Mucosa of descending colon (tissue), 3 donors: Measurements from ENCODE around the gene SYNDIG1. TPM values are rescaled to one million over a fixed set of nuclear protein-coding genes. Genes with fewer than 3 reads are reported as not detected.

ENCODE experiments used
- ATAC-seq: fragments of 200-7000 bp; cut with Tn5 transposase; one replicate; pipeline ENCODE4 v1.9.1; 2020; ENCODE audit warnings: mild to moderate bottlenecking, moderate library complexity
- DNase-seq, 3 donors: peaks; one replicate each; pipeline ENCODE4 v3.0.0-alpha.2; 2020
- H3K36me3 ChIP-seq: fragments of 200-600 bp; one replicate; pipeline ENCODE4 v1.8.0; 2021; ENCODE audit warnings: low read depth, mild to moderate bottlenecking
- H3K4me1 ChIP-seq: fragments of 200-600 bp; one replicate; pipeline ENCODE4 v1.8.0; 2021; ENCODE audit warnings: low read depth, mild to moderate bottlenecking
- H3K4me3 ChIP-seq: fragments of 200-600 bp; one replicate; pipeline ENCODE4 v1.8.0; 2021; ENCODE audit warnings: mild to moderate bottlenecking
- H3K9me3 ChIP-seq: fragments of 200-600 bp; one replicate; pipeline ENCODE4 v1.8.0; 2021; ENCODE audit warnings: mild to moderate bottlenecking
- intact Hi-C, 2 donors: fragments of 100-400 bp; cut with DNase I in 1 of 2; cut with micrococcal nuclease in 1 of 2; formaldehyde crosslinking; loops; one replicate each; pipeline versions ENCODE4 v1.11.0 to v1.11.1; 2022; cut with DNase I, micrococcal nuclease
- total RNA-seq, 3 donors: library from RNA; stranded (reverse); fragmentation: NEBNext Ultra II Directional in 2 of 3; extraction: Animal tissue kit (Norgen Biotek cat#: 25700) in 2 of 3; gene quantifications; one replicate each; pipeline versions ENCODE4 v1.2.1 to v1.2.4, GENCODE V29; 2021 to 2023
- TF ChIP-seq, protein P1 (sequence below): fragments of 200-600 bp; IDR thresholded peaks from one replicate; pipeline ENCODE4 v1.8.0; 2022; ENCODE audit warnings: antibody characterized with exemption, mild to moderate bottlenecking
- donor health status: DM: no; HTN: no; CAD: no; lungs with moderate emphysema.
- donor health status: DM: no; HTN: no; CAD: no.
- donor health status: DM: no; HTN: yes; CAD: no.

SYNDIG1 gene
- total RNA-seq, 3 donors from 2014 or later = 0.12 to 0.46 (median 0.35) TPM

DNA sequence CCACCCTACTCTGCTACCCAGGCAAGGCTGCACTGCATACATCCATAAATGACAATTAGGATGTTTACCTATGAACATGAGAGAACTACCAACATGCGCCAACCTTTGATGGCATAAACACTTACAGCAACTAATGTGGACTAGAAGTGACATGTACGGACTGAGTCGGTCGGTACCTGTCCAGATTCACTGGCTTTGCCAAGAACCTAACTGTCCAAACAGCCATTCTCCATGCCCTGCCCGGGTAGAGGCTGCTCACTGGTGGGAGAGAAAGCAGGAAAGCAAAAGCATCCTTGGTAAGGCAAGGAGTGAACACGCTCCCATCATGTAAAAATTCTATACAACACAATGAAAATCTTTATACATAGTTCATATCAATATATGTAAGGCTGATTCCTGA lies 30.0 kb downstream of the SYNDIG1 start:
- no peak overlapping the region for H3K4me3 ChIP-seq
- no peaks in the 10 kb centered on the region for H3K4me1 ChIP-seq
- DNase-seq (no peak), ATAC-seq (no peak)
- intact Hi-C loops = no loop called here
- TF ChIP-seq, protein P1, sequence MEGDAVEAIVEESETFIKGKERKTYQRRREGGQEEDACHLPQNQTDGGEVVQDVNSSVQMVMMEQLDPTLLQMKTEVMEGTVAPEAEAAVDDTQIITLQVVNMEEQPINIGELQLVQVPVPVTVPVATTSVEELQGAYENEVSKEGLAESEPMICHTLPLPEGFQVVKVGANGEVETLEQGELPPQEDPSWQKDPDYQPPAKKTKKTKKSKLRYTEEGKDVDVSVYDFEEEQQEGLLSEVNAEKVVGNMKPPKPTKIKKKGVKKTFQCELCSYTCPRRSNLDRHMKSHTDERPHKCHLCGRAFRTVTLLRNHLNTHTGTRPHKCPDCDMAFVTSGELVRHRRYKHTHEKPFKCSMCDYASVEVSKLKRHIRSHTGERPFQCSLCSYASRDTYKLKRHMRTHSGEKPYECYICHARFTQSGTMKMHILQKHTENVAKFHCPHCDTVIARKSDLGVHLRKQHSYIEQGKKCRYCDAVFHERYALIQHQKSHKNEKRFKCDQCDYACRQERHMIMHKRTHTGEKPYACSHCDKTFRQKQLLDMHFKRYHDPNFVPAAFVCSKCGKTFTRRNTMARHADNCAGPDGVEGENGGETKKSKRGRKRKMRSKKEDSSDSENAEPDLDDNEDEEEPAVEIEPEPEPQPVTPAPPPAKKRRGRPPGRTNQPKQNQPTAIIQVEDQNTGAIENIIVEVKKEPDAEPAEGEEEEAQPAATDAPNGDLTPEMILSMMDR = no peak
- no peaks in the 10 kb centered on the region for H3K9me3 ChIP-seq
- no peaks in the 10 kb centered on the region for H3K36me3 ChIP-seq

DNA sequence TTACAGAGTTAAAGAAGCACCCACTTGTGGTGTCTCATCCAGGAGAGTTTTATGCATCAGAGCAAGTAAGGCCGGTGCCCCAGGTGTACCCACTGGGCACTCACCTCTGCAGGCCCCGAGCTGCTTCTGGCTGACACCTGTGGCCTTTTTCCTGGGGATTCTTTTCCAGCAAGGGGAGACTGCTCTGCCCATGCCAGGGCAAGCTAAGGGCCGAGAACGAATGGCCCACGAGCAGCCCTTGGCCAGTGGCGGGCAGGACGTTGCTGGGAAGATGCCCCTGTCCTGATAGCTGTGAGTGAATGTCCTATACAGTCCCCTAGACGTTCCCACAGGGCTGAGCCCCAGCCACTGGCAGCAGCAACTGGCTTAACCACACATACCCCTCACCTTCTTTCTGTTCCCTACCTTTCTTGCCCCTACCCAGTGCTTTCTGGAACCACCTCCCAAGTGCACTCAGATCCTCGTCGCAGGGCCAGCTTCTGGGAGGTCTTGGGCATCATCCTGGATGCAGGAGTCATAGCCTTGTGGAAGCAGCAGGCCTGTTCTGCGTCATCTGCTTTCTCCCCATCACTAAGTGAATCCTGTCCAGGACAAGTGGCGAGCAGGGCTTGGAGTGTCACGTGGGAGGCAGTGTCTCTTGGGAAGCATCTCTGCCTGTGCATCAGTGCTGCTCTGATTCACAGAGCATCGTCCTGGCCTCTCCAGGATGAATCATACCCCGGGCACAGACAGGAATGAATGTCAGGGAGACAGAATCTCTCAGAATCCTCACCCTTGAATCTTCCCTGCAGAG lies 32.5 kb downstream of the SYNDIG1 start:
- TF ChIP-seq, protein P1 = no peak
- no peak for DNase-seq
- no peak overlapping the region for H3K4me3 ChIP-seq
- no peaks in the 10 kb centered on the region for H3K9me3 ChIP-seq
- H3K36me3 ChIP-seq = no peaks in the 10 kb centered on the region
- peak; percentile 45 for ATAC-seq
- intact Hi-C loops = no loop called here
- no peaks in the 10 kb centered on the region for H3K4me1 ChIP-seq

DNA sequence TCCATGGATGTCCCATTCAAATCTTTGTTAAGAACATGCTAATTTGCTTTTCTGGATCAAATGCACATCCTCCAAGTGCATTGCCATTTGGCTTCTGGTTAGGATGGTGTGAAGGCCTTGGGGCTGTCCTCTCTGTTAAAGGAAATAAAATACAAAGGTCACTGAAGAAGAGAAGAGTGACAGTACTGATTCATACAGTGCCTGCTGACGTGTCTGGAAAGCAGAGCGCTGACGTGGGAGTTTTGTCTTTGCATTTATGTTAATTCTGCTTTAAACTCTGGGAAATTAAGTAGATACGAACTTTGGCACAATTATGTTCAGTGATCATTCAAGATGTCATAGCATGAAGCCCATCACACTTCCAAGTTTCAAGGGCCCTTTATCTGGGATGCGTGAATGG lies 33.2 kb downstream of the SYNDIG1 start:
- no peak for DNase-seq
- Histone ChIP-seq H3K9me3 (no peaks in the 10 kb centered on the region), H3K4me1 (no peaks in the 10 kb centered on the region), H3K36me3 (no peaks in the 10 kb centered on the region), H3K4me3 (no peak overlapping the region)
- TF ChIP-seq, protein P1 = no peak
- ATAC-seq = no peak
- intact Hi-C loops = no loop called here

DNA sequence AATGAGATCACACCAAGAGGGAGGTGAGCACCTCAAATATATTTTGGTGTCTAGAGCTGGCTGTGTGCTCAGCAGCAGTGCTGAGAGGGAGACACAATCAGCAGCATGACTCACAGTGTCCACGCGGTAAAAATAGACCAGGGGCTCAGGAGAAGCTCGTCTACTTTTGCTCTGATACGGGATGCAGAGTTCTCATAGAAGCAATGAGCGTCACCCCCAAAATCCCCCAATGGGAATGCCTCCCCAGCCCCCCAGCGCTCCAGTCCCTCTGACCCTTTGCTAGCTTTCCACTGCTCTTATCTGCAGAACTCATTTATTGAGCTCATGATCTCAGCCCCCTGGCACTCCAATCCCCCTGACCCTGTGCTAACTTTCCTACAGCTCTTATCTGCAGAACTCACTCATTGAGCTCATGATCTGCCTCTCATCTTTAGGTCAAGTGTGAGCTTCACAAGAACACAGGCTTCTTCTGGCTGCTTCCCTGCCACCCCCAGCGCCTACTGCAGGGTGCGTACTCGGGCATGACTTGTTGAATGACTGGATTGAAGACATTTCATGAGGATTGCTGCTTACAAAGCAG lies 34.0 kb downstream of the SYNDIG1 start:
- H3K4me1 ChIP-seq = no peaks in the 10 kb centered on the region
- H3K36me3 ChIP-seq = no peaks in the 10 kb centered on the region
- DNase-seq (no peak), ATAC-seq (no peak)
- TF ChIP-seq, protein P1 = no peak
- no peaks in the 10 kb centered on the region for H3K9me3 ChIP-seq
- intact Hi-C loops = no loop called here
- no peak overlapping the region for H3K4me3 ChIP-seq

DNA sequence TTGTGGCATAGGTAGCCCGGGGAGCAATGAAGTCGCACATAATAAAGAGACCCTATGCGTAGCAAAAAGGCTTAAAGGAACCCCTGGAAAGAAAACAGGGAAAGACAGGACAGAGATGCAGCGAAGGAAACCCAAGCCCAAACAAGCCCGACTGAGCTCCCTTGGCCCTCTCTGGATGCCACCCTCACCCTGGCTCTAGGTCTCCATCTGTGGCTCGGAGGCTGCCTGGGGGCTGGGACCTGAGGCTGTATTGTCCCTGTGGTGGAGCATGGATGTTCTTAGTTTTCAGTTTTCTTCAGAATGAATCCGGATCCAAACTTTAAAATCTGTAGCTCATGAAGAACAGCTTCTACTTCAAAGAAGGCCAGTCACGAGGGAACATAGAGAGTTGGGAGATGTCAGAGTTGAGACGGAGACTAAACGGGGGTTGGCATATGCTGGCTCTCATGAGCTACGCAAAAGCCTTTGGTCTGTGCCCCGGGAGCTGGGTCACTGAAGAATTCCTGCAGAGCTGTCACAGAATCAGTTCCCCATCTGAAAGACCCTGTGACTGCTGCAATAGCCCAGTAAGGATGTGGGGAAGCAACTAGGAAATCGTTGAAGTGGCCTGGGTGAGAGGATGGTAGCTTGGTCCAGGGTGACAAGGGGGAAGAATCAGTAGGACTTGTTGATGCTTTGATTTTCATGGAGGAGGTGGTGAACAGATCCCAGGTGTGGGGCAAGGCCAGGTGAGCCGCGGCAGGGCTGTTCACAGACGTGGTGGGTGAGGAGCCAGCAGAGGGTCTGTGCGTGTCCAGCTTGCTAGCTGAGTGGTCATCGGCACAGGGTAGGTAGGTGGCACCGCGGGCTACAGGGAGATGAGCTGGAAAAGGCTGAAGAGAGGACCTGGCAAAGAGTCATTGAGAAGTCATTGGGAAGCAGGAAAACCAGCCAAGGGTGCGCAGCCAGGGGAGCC lies 35.2 kb downstream of the SYNDIG1 start:
- Histone ChIP-seq H3K9me3 (no peaks in the 10 kb centered on the region), H3K4me3 (no peak overlapping the region), H3K4me1 (no peaks in the 10 kb centered on the region), H3K36me3 (no peaks in the 10 kb centered on the region)
- DNase-seq (no peak), ATAC-seq (no peak)
- TF ChIP-seq, protein P1 = no peak
- intact Hi-C loops = no loop called here
